Measurements from ENCODE around the gene TOLLIP.
"Not testable (repeated sequence)": the region's sequence is repeated elsewhere in the genome, so short reads cannot be mapped to it uniquely, and the experiment has no call there.

TOLLIP gene

DNA sequence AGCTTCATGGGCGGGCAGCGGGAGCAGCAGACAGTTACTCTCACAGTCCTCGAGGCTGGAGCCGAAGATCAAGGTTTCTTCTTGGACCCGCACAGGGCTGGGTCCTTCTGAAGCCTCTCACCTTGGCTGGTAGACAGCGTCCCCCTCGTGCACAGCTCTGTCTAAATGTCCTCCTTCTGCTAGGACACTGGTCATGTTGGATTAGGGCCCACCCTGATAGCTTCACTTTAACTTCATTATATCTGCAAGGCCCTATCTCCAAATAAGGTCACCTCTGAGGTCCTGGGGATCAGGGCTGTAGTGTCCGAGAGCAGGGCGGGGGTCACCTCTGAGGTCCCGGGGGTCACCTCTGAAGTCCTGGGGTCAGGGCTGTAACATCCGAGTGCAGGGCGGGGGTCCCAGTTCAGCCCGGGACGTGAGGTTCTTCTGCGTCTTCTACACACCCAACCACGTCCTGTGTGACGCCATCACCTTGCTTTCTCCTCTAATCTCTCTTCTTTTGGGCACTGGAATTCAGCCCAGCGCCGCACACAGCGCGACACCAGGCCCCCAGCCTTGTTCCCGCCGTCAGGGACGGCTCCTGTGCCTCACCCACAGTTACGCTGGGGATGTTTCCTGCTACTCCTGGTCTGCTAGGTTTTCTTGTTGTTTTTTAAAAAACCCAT, 34.1 kb upstream of the TOLLIP start:
- ATAC-seq = no peak

DNA sequence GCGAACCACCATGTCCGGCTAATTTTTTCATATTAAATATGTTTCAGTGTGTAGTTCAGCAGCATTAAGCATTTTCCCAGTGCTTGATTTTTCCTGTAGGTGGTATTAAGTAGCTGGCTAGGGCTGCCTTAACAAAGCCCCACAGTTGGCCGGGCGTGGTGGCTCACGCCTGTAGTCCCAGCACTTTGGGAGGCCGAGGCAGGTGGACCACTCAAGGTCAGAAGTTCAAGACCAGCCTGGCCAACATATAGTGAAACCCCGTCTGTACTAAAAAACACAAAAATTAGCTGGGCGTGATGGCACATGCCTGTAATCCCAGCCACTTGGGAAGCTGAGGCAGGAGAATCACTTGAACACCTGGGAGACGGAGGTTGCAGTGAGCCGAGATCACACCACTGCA, 33.5 kb upstream of the TOLLIP start:
- no peak for ATAC-seq

DNA sequence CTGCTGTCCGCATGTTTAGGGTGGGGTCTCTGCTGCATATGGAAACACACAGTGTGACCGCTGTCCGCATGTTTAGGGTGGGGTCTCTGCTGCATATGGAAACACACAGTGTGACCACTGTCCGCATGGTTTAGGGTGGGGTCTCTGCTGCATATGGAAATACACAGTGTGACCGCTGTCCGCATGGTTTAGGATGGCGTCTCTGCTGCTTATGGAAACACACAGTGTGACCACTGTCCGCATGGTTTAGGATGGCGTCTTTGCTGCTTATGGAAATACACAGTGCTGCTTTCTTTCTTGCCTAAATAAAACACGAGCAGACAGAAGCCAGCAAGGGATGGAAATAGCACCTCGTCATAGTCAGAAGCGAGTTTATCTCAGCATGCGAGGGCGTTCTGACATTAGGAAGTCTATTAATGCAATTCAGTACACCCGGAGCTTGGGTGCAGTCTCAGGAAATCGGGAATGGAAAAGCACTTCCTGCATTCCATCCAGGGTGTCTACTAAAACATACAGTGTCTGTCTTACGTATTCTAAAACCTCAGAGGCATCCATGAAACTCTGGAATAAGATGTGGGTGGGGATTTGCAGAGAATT, 32.6 kb upstream of the TOLLIP start:
- no peak for ATAC-seq

DNA sequence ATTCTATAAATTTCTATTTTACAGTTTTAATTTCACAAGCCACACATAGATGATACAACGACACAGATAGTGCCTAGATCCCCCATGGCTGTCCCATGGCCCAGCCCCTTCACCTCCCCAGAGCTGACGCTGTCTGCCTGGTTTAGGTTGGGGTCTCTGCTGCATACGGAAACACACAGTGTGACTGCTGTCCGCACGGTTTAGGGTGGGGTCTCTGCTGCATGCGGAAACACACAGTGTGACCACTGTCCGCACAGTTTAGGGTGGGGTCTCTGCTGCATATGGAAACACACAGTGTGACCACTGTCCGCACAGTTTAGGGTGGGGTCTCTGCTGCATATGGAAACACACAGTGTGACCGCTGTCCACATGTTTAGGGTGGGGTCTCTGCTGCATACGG, 31.8 kb upstream of the TOLLIP start:
- ATAC-seq = not testable (repeated sequence)

DNA sequence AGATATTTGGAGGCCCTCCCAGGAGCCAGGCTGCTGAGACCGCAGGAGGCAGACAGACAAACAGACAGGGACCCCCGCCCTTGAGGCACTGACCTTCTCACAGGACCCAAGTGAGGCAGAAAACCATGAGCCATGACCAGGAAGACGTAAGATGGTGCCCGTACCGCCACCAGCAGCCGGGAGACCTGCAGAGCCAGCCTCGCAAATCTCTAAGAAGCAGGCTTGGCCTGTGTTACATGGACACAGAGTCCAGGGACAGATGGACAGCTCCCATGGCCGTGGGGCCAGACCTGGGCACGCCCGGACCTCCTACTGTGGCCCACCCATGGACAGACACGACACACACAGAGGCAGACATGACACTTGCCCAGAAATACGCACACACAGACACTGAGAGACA, 30.7 kb upstream of the TOLLIP start:
- ATAC-seq = no peak

- ATAC-seq = no peak
These were observed 29.7 kb upstream of the TOLLIP start for GRCh38 chr11:1339066-1339675.

DNA sequence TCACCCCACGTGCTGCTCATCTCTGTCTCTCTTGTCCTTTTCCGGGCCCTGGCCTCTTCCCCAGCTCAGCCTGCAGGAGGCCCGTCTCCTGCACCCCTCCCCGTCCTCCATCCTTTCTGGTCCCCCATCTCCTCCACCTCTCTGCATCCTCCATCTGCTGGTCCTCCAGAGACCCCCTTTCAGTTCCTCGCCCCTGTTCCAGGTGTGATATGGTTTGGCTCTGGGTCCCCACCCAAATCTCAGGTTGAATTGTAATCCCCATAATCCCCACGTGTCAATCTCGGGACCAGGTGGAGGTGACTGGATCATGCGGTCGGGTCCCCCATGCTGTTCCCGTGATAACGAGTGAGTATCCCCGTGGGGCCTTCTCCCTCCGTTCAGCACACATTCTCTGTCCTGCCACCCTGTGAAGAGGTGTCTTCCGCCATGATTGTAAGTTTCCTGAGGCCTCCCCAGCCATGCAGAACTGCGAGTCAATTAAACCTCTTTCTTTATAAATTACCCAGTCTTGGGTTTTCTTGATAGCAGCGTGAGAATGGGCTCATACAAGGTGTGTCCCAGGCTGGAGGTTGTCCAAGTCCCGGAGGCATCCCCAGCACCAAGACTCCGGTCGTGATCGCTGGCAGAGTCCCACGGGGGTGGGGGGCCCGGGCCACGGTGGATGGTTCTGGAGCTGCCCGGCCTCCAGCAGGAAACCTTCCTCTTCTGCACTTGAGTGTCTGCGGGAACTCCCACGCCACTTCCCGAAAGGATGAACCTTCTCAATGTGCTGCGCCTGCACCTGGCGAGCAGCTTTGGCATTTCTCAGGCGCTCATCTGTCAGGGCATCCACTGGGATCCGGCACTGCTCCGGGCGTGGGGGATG, 29.0 kb upstream of the TOLLIP start:
- no peak for ATAC-seq

GRCh38 chr11:1337647-1338007, 28.2 kb upstream of the TOLLIP start:
- ATAC-seq = no peak

GRCh38 chr11:1336836-1337646, 27.6 kb upstream of the TOLLIP start:
- ATAC-seq = peak; percentile 39 to 46

DNA sequence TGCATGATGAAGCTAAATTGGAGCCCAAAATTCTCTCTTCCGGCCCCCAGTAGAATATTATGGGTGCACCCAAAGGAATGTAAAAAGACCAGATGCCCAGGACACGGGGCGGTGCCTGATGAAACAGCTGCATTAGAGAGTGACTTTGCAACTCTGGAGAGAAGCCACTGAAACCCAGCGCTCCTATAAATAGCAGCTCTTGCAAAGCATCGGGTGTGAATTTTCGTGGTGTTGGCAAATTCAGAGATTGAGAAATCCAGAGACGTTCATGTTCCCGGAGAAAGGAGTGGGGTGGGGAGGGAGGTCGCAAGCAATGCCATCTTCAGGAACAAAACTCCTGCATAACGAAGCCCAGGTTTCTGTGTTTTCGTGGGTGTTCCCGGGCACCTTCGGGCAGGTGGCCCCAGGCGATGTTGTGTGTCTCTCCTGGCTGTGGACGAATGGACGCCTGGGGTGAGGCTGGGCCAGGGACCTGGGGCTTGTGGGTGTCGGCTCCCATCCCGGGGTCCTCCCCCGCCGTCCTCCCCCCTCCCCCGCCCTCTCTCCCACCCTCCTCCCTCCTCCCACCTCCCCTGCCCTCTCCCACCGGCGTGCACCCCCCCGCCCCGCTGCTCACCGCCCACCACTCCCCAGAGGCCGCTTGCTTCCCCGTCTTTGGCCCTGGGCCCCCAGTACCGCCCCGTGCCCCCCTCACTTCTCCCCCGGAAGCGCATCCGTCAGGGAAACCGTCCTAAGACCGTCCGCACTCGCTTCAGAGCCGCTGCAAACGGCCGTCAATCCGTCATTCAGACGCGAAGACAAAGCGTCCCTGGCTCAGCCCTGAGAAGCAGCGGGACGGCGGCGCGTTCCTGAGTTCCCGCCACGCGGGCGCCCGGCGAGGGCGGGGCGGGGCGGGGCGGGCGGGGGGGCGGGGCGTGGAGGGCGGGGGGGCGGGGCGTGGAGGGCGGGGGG, 26.7 kb upstream of the TOLLIP start:
- ATAC-seq = peak; percentile 39 to 62

- no peak for ATAC-seq
These were observed 25.9 kb upstream of the TOLLIP start for GRCh38 chr11:1335264-1335810.

DNA sequence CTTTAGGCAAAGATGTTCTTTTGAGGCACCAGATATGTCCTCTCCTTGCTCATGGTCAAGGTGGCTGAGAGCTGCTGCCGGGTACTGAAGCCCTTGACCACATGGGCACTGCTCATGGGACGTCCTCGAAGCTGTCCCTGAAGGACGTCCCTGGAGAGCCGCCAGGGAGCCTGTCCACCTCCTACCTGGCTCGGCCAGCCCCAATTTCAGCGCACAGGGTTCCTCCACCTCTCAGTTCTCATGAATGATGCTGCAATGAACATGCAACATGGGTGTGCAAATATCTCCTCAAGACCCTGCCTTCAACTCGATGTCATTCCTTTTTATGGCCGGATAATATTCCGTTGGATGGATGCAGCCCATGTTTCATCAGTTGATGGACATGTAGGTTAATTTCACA, 24.4 kb upstream of the TOLLIP start:
- ATAC-seq = no peak

DNA sequence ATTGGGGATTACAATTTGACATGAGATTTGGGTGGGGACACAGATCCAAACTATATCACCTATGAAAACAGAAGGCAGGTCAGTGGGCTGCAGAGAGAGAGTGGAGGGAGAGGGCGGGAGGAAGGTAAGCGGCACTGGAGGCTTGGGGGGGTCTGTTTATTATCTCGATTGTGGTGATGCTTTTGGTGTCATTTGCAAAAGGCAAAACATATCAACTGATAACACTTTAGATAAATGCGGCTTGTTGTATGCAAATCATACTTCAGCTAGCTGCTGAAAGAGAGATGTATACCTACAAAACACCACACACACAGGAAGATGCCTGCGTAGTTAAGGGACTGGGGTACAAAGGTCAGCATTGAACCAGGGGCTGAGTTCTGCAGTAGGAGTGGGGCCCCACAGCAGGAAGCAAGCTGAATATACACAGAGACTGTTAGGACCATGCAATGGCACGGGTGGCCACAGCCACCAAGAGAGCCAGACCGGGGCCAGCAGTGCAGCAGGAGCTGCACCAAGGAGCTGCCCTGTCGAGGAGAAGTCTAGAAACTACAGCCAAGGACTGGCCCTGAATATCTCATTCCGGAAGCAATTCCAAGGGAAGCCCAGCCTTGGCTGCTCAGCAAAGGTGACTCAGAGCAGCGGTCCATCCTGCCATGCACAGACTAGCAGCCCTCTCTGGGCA, 23.8 kb upstream of the TOLLIP start:
- ATAC-seq = no peak

- ATAC-seq = peak; percentile 78 to 79
These were observed 21.0 kb upstream of the TOLLIP start for GRCh38 chr11:1330473-1330872.

GRCh38 chr11:1327064-1327460, 17.6 kb upstream of the TOLLIP start:
- ATAC-seq = no peak

DNA sequence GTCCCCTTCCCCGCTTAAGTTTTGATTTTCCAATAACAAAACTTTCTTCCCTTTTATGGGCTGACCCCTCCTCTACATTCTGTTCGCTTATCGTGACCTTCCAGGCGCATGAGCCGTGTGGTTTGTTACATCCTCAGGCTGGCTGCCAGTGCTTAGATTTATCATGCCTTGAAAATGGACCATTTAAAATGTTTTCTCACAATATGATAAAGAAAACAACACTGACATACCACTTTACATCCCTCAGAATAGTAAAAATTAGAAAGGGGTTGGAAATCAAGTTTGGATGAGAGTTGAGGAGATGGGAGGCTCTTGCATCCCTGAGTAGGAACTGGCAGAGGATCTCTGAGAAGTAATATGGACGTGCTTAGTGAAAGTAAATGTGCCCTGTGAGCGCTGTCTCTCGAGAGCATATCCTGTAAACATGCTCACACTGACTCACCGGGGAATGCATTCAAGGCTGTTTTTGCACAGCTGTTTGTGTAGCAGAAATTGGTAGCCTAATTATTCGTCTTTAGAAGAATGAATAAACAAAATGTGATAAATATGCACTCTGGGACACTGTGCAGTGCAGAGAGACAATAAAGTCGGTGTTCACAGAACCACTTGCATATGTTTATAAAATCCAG, 17.1 kb upstream of the TOLLIP start:
- peak; percentile 40 to 44 for ATAC-seq

DNA sequence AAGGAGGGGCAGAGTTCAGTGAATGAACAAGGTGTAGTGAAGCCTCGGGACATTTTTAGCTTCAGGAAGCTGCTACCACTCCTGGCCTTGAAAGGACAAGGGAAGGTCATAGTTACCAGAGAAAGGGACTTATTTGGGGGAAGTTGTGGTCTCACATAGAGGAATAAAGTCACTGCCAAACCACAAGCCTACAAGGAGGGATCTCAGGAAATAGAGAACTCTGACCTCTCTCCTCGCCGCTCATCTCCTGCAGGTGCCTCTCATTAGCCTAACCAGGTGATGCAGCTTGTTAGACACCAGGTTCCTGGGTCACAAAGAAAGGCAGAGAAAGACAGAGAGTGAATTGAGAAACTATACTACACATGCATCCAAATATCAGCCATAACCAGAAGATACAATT, 14.3 kb upstream of the TOLLIP start:
- ATAC-seq = no peak

- no peak for ATAC-seq
These were observed 8.6 kb upstream of the TOLLIP start for GRCh38 chr11:1317993-1318392.

DNA sequence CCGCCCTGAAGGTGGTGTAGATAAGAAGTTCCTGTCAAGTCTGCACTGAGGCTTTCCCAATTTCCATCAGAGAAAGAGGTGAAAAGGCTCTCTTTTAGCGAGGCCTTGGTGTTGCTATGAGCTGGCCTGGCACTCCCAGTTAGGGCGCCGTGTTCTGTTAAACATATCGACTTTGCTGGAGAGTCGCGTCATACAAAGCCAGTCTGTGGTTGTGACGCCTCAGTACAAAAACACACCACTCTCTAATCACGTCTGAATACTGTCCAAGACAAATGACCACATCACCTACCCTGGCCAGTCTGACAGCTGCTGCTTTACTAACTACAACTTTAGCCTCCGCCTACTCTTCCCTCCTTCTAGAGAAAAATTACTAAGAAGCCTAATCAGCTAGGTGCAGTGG, 8.0 kb upstream of the TOLLIP start:
- no peak for ATAC-seq
